GM15510 (cell line): Measurements from ENCODE around the gene CARS1.

Source experiments
- POLR2A ChIP-seq: IDR thresholded peaks from 3 replicates; pipeline ENCODE4 v1.6.1; 2011; ENCODE audit warnings: borderline replicate concordance; ENCODE audit not compliant: insufficient read length; ENCODE audit errors: extremely low read depth

CARS1 gene

DNA sequence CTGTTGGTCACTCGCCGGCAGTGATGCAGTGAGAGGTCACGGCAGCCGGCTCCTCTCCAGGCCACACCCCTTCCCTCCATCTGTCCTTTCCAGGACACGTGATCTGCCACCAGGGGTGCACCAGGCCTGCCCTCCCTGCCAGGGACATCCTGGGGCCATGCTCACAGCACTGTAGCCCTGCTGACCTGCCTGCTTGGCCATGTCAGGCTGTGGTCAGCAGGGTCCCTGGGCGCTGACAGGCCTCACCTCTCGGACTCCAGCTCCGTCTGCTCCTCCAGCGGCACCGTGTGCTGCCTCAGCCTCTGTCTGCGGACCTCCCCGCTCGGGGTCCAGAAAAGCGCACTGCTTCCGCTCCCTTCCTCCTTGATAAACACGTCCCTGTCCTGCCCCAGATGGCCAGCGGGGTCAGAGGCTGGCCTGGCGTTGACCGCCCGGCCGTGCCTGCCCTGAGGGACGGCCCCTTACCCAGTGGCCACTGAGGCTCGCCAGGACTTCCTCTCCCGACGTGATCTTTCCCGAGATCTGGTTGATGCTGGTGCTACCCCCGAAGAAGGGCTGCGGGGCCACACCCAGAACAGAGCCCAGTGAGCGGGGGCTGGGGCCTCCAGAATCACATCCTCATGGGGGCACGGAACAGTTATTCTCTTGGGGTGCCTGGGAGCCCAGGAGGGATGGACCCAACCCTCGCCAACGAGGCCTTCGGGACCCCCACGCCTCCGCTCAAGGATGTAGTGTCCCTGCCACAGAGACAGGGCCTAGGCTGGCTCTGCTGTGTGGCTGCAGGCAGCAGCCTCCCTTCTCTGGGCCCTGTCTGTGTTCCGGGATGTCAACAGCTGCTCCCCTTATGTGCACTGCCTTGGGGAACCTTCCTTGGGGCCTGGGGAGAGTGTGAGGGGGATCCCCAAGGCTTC is 36.3 kb upstream of the CARS1 start:
- TF ChIP-seq POLR2A: no peak

DNA sequence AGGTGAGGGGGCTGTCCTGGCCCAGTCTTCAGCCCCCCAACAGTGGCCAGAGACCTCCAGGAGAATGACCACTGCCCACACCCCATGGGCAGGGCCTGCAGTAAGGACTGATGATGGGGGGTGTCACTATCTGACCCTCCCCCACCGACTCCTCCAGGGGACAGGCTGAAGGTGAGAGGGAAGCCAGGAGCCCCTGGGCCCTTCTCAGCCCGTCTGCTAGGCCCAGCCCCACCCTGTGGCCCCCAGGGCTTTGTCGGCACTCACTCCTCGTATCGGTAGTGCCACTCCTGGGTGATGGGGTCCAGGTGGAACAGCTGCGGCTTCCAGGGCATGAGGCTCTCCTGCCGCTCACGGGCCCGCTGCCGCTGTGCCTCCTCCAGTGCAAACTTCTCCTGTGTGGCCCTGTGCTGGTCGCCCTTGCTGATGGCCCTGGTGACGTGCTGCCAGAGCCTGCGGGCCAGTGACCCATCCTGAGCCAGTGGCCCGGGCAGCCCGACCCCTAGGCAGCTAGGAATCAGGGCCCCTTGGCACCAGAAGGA is 35.4 kb upstream of the CARS1 start:
- no peak for TF ChIP-seq POLR2A

DNA sequence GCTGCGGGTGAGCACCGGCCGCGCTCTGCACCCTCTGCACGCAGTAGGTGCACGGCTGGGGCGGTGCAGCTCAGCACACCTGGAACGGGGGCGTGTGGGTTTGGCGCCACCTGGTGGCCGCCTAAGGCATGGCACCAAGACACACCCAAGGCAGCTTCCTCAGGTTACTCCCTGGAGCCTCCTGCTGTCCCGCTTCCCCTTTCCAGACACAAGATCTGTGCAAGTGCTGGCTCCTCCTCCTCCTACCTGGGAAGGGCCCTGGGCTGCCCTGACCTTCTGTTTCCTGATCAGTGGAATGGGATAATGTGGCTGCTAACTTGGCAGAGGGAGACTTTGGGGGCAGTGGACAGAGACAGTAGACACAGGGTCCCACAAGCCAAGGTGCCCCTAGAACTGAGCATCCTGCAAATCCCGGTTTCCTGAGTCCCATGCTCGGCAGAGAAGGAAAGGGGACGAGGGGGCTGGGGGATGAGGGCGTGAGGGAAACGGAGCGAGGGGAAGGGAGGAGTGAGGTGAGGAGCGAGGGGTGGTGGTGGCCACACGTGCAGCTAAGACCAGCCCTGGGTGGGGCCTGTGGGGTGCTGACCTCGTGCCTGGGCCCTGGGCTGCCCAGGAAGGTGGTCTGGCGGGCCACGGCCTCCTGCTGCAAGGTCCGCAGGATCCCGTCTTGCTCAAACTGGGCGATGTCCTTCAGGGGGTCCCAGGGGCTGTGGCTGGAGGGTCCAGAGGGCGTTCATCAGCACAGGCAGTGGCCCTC is 34.8 kb upstream of the CARS1 start:
- TF ChIP-seq POLR2A: no peak

DNA sequence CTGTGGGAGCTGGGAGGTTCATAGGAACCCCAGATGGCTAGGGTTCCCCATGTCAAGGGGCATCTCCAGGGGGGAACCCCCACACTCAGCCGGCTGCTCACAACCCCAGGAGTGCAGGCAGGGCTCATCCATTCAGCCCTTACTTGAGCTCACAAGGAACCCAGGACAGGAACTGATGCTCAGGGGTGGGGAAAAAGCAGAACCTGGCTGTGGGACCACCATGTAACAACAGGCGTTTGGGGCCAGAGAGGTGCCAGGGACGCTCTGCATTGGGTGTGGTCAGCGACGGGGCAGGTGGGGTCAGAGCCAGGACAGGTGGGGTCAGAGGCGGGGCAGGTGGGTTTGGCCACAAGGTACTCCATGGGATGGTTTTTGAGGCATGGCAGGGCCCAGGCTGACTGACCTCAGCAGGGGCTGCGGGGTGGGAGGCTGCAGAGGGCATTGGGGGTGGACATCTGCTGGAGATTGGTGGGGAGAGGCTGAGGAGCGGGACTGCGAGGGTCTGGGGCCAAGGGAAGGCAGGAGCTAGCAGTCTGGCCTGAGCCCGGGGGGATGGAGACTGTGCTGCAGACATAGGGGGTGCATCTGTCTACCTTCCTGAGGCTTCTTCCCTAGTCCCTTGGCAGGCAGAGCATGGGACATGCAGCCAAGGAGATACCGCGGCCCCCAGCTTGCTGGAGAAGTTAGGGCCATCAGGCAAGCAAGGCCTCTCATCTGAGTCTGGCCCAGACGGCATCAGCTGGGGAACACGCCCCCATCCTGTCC is 34.0 kb upstream of the CARS1 start:
- no peak for TF ChIP-seq POLR2A

DNA sequence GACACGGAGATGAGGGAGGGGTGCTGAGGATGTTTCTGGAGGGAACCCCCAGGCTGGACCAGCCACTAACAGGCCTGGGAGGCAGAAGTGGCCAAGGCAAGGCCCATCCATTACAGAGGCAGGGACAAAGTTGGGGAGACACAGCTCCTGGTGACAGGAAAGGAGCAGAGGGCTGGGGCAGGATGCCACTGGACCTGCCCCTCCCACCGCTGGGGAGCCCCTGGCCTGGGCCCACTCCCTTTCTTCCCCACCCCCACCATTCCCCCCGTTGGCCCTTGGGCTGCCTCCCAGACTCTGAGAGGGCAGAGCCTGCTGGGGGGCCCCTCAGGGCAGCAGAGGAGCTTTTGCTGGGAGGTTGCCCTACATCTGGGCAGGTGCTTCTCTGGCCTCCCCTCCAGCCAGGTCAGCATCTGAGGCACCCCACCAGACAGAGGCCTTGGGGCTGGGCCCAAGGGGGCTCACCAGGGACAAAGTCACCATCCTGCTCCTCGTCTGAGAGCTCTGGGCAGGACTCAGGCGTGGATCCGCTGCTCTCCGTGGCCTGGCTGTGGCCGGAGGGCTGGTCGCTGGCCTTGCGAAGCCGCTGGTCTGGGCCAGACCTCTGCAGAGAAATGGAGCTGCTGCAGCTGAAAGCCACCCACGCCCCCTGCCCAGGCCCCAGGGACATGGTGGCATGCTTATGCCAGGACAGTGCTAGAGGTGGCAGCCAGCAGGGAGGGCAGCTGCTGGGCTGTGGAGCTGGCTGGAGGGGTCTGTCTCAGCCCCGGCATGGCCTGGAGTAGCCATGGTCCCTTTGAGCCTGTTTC is 33.1 kb upstream of the CARS1 start:
- TF ChIP-seq POLR2A: no peak

DNA sequence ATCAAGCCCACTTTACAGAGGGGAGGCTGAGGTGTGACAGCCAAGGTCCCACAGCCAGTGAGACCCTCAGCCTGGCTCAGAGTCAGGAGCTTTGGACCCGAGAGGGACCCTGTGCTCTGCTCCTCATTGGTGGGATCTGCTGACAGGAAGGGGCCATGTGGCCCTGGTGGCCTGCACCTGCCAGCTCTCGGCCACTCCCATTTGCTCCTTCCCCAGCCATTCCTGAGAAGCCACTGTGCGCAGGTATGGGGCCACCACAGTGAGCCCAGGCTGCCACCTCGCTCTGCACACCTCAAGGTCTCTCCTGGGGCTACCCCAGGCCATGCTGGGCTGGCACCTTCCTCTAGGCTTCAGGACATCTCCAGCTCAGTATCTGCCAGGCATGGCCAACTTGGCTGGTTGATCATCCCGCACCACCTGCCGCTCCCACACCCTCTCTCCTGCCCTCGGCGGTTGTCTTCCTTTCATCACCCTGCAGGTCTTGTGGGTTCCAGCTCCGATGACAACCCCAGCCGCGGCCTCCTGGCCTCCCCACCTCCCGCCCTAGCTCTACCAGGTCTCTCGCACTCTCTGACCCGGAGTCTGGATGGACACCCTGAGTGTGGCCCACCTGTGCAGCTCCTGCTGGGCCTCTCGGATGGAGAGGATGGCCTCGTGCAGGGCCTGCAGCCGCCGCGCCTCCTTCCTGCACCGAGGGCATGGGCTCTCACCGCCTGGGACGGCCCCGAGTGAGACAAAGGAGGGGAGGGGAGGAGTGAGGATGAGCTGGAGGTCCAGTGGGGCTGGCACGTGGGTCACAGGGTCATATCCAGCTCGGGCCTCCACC is 32.2 kb upstream of the CARS1 start:
- TF ChIP-seq POLR2A: no peak

DNA sequence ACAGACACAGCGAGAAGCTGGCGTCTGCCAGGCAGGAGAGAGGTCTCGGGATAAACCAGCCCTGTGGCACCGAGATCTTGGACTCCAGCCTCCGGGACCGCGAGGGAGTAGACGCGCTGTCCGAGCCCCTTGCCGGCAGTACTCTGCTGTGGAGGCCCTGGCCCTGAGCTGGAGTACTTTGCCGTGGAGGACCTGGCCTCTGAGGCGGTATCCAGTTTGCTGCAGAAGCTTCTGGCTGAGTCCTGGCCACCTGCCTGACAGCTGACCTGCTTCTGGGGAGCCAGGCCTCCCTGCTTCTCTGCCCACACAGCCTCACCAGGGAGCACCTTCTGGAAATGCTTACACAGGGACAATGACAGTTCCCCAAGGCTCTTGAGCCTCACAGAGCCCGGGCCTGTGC is 31.6 kb upstream of the CARS1 start:
- no peak for TF ChIP-seq POLR2A

DNA sequence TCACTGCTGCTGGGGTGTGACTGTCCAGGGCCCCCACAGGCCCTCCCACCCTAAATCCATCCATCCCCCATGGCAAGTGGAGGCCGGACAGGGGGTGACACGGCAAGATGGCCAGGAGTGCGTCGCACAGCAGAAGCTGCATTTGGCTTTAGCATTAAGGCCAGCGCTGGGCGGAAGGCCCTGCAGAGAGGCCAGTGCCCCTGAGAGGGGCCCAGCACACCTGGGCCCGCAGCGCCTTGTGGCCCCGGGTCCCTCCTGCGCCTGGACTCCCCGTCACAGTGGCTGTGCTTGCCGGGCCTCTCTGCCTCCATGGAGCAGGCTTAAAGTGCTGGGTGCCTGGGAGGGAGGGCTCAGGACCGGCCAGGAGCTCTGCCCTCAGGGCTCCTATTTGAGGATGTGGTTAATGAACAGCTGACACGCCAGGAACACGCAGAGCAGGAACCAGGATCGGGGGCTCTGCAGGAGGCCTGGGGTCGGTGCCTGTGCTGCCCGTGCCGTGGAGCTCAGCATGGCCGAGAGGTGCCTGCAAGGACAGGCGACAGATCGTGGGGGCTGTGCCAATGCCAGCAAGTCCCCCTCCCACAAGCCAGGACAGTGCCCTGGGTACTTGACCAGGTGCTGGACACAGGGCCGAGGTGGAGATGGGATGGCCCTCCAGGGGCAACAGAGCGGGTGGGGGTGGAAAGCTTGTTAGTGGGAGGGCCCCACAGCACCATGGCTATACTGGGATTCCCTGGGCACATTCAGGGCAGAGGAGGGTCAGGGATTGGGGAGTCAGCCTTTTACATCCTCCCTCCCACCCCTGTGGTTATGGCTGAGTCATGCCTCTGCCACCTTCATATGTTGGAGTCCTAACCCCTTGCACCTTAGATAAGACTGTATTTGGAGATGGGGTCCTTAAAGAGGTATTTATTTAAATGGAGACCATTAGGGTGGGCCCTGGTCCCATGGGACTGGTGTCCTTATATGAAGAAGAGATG is 30.9 kb upstream of the CARS1 start:
- no peak for TF ChIP-seq POLR2A

DNA sequence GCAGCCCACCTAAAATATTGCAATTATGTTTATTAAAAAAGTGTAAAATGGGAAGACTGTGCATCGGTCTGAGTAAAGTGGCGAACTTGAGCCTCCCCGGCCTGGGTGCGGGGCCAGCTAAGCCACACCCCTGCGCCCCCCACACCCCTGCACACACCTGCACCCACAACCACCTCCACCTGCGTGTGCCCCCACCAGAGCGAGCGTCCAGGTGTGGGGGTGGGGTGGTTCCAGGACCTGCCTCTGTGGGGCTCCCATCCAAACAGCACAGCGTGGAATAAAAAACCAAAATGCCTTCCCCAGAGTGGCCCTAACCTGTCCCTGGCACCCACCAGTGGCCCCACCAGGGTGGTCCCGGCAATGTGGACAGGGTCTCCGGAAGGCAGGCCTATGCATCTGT is 30.1 kb upstream of the CARS1 start:
- TF ChIP-seq POLR2A: no peak

DNA sequence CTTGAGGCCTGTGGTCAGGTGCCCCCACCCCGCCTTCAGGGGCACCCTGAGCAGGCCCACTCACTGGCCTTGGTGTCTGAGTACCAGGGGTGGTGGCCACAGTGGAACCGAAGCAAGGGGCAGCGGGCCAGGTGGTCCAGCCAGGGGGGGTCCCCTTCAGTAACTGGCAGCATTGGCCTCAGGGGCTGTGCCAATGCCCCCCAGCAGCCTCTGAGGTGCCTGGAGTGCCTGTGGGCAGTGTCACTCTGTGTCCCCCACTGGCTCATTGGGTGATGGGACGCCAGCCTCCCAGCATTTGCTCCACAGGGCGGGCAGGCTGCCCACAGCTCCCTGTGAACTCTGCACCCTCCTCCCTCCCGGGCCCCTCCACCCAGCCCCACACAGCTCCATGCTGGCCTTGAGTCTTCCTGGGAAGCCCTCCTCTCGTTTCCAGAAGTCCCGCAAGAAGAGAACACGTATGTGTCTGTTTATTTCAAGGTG is 29.5 kb upstream of the CARS1 start:
- no peak for TF ChIP-seq POLR2A

DNA sequence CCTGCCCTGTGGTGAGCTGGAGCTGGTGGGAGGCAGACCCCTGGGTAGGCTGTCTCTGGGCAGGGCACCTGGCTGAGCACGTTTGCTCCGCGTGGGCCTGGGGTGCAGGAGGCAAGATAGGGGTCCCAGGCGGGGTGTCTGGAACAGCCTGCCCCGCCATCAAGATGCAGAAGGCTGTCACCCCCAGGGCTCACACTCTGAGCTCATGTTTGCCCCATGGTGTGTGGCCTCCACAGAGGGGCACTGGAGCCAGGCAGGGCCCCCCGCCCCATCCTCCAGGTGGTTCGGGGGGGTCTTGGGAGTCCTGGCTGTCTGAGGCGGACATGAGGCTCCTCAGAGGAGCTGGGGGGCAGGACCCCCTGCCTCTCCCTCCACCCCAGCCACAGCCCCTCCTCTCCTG is 28.9 kb upstream of the CARS1 start:
- no peak for TF ChIP-seq POLR2A

DNA sequence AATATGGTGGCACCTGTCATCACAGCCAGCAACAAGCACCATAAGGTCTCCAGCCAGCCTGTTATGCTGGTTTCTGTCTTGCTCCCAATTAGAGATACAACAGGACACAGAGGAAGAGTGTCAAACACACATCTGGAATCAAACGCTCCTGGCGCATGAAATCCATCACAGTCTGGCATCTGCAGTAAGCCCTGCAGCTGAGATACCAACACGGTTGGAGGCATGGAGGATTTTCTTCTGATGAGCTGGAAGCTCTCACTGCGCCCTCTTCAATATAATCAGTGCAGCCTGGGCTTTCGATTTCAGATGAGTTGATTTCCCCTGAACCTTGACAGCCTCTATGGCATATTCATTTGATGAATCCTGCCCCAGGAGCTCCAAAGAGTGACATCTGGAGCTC is 27.8 kb upstream of the CARS1 start:
- no peak for TF ChIP-seq POLR2A
